ENCODE data around the gene RNF212B.
A peak's percentile ranks its signal among the peaks of the same experiment; 100 is the strongest.
"Not testable (repeated sequence)": the region's sequence is repeated elsewhere in the genome, so short reads cannot be mapped to it uniquely, and the experiment has no call there.

The RNF212B gene, protein sequence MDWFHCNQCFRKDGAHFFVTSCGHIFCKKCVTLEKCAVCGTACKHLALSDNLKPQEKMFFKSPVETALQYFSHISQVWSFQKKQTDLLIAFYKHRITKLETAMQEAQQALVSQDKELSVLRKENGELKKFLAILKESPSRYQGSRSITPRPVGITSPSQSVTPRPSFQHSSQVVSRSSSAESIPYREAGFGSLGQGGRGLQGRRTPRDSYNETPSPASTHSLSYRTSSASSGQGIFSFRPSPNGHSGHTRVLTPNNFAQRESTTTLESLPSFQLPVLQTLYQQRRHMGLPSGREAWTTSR

DNA sequence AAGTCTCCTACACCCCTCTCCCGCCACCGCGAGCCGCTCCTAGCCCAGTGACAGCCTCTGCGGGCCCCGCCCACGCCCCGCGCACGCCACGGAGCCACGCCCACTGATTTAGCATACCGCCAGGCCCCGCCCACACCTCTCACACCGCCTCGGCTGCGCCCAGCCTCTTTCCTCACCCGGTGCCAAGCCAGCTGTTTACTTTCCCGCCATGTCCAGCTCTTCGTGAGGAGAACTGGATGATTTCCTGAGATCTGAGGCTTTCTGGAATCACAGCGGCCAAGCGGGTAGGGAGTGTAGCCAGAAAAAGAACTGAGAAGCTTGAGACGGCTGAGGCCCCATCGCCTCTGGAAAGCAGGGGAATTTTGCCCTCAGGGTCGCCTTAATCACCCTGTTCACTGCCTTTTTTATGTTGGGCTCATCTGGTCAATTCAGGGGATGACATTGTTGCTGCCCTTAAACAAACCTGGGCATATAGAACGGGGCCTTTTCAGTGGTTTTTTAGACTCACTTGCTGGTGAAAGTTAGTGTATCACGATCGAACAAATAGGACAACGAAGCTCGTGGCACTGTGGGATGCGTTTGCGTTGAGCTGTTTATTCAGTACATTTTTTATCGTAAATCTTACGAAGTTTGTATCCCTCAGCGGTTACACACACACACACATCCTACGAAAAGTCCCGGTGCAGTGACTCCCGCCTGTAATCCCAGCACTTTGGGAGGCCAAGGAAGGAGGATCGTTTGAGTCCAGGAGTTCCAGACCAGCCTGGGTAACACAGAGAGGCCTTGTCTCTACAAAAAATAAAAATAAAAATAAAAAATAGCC lies at the start of gene RNF212B:
Gene RNF212B (plus strand): TSS at position 165 of the 823 bp plus-strand sequence. CDS start 2,410 bp downstream, outside the sequence.
- DNase-seq = peak; percentile 67 to 78

DNA sequence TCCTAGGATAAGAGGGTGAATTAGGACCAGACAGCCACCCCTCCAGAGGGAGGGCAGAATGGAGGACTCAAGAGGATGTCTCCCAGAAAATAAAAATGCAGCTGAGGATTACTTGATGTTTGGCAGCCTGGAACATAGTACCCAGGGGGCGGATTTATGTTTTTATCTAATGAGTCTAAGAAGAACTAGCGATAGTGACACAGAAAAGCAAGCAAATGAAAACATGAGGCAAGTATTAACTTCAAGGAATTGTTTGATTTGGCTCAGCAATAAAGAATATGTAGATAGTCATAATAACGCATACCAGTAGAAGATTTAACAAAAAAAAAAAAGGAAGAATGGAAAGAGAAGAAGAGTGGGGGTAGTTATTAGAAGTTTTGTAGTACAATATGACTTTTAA lies 44.3 kb upstream of the RNF212B start:
- DNase-seq = no peak

DNA sequence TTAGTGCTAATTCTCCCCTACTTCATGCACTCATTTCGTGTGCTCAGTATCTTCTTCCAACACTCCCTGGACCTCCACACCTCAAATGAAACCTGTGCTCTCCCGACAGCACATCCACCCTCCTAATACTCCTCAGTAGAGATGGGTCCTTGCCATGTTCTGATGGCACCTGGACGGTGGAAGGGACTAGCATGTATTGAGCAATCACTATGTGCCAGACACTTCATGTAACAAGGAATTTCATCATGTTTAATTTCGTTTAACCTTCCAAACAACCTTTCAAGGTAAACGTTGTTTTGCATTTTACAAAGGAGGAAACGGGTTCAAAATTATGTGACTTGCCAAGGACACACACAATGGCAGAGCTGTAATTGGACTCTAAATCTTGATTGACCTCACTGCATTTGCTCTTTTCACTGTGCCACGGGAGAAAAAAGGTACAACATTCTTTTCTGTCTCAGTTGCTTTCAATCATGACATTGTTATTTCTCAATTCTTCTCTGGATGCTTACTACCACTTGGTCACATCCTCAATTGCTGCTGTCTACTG lies 42.1 kb upstream of the RNF212B start:
- DNase-seq = no peak

DNA sequence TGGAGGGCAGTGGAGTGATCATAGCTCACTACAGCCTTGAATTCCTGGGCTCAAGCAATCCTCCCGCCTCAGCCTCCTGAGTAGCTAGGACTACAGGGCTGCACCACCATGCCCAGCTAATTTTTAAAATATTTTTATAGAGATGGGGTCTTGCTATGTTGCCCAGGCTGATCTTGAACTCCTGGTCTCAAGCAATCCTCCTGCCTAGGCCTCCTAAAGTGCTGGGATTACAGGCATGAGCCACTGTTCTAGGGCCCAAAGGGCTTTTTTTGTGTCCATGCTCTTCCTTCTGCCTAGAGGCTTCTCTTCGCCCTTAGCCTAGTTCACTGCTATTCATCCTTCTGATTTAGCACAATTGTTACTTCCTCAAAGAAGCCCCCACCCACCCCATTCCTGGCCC lies 41.2 kb upstream of the RNF212B start:
- DNase-seq = not testable (repeated sequence)

DNA sequence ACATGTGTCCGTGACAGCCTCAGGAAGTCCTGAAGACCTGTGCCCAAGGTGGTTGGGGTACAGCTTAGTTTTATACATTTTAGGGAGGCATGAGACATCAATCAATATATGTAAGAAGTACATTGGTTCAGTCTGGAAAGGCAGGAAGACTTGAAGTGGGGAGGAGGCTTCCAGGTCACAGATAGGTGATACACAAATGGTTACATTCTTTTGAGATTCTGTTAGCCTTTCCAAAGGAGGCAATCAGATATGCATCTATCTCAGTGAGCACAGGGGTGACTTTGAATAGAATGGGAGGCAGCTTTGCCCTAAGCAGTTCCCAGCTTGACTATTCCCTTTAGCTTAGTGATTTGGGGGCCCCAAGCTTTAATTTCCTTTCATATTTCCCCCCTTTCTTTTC lies 38.6 kb upstream of the RNF212B start:
- DNase-seq = not testable (repeated sequence)

DNA sequence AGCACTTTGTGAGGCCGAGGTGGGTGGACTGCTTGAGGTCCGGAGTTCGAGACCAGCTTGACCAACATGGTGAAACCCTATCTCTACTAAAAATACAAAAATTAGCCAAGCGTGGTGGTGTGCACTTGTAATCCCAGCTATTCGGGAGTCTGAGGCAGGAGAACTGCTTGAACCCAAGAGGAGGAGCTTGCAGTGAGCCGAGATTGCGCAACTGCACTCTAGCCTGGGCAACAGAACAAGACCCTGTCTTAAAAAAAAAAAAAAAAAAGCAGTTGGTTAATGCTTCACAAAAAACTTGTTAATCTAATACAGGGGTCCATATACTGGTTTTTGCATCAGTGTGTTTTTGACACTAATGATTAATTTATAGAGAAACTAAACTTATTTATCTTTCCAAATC lies 35.7 kb upstream of the RNF212B start:
- DNase-seq = no peak

DNA sequence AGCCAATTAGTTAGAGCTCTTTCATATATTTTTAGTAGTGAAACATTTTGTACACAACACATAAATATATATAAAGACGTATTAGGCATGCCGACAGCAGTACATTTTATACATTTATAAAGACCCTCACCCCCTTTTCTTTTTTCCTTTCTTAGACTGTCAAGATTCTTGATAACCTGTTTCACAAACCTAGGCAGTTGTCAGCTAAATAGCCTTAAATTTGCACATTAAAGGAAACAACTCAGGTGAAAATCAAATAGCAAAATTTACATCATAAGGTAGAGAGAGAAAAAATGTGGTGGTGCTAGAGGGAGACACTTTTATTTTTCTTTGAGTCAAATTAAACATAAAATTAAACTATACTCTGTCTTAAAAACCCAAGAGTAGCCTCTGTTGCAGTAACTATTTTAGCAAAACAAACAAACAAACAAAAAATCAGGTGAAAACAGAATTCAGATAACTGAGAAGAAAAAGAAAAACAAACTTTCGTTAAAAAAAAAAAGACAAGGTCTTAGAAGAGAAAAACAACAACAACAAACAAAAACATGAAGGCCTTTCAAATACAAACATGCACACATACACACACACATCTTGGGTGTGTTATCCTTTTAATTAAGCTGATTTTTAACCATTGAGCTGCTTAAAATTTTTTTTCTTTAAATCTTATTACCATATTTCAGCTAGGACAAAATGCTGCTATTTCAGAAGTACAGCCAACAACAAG lies 31.2 kb upstream of the RNF212B start:
- DNase-seq = no peak

DNA sequence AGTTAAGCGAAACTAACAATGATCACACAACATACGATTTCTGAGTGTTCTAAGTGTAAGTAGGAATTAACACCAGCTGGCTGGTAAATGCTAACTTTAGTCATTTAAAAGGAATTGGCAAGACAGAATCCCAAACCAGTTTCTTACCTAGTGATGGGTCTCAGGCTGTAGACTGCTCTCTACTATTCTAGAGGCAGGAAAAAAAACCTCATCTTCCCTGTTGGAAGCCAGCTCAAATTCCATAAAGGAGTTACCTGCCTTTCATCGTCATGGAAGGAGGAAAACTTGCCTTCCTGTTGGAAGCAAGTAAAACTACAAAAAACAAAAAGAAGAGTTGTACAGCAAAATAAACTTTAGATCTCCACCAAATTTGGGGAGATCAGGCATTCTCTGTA lies 30.6 kb upstream of the RNF212B start:
- DNase-seq = no peak

DNA sequence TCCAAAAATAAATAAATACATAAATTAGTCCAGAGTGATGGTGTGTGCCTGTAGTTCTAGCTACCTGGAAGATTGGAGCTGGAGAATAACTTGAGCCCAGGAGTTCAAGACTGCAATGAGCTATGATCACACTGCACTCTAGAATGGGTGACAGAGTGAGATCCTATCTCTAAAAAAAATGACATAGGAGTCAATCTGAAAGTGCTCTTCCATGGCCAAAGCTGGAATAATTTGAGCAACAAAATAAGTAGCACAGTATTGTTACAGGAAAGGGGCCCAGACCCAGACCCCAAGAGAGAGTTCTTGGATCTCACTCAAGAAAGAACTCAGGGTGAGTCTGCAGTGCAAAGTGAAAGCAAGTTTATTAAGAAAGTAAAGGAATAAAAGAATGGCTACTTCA lies 29.4 kb upstream of the RNF212B start:
- DNase-seq = no peak

DNA sequence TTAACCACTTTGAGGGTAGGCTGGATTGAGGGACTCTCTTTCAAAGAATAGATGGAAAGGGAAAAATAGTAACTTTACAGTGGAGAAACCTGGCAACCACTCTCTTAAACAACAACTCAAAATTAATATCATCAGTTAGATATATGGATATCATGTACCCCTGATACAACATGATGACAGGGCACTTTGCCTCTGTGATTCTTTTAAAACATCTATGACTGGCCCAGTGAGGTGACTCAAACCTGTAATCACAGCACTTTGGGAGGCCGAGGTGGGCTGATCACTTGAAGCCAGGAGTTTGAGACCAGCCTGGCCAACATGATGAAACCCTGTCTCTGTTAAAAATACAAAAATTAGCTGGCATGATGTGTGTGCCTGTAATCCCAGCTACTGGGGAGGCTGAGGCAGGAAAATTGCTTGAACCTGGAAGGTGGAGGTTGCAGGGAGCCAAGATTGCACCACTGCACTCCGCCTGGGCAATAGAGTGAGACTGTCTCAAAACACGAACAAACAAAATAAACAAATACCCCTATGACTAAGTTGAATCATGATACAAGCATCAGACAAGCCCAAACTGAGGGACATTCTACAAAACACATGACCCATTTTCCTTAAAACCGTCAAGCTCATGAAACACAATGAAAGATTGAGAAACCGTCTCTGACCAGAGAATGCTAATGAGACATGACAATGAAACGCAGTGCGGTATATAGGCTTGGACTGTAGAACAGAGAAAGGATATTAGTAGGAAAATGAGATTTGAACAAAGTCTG lies 27.9 kb upstream of the RNF212B start:
- DNase-seq = no peak

DNA sequence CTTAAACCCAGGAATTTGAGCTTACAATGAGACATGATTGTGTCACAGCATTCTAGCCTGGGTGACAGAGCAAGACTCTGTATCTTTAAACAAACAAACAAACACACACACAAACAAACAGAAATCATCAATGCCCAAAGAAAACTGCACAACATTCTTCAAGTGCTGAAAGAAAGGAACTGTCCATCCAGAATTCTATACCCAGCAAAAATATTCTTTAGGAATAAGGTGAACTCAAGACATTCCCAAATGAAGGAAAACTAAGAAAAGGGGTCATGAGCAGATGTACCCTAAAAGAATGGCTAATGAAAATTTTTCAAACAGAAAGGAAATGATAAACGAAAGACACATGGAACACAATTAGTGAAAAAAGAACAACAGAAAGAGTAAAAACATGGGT lies 22.3 kb upstream of the RNF212B start:
- DNase-seq = no peak

DNA sequence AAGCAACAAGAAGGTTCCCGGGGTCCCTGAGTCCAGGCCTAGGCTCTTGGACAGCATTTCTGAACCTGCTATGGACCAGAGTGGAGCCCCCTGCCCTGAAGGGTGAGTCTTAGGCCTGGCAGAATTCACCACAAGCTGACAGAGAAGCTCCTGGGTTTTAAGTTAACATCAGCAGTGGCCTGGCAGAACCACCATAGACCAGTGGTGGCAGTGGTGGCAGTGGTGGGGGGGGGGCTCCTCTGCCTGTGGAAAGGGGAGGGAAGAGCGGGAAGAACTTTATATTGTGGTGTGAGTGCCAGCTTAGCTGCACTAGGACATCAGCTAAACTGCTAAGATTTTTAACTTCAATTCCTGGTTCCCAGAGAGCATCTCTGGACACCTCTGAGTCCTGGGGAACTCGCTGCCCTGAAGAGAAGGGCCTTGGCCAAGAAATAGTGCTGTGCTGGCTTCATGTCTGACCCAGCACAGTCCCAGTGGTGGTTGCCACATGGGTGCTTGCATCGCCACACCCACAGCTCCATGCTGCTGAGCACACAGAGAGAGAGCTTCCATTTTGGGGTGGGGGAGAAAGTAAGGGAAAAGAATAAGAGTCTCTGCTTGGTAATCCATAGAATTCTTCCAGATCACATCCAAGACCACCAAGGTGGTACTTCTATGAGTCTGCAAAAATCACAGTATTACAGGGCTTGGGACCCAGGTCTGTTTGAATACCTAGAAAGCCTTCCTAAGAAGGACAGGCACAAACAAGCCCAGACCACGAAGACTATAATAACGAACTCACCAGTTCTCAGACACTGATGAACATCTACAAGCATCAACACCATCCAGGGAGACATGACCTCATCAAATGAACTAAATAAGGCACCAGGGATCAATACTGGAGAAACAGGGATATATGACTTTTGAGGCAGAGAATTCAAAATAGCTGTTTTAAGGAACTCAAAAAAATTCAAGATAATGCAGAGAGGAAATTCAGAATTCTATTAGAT lies 20.4 kb upstream of the RNF212B start:
- DNase-seq = no peak

DNA sequence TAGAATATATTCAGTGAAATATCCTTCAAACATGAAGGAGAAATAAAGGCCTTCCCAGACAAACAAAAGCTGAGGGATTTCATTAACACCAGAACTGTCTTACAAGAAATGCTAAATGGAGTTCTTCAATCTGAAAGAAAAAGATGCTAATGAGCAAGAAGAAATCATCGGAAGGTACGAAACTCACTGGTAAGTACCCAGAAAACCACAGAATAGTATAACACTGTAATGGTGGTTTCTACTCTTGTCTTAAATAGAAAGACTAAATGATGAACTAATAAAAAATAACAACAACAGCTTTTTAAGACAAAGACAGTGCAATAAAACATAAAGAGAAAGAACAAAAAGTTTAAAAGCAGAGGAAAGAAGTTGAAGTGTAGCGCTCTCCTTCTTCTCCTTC lies 18.7 kb upstream of the RNF212B start:
- no peak for DNase-seq

DNA sequence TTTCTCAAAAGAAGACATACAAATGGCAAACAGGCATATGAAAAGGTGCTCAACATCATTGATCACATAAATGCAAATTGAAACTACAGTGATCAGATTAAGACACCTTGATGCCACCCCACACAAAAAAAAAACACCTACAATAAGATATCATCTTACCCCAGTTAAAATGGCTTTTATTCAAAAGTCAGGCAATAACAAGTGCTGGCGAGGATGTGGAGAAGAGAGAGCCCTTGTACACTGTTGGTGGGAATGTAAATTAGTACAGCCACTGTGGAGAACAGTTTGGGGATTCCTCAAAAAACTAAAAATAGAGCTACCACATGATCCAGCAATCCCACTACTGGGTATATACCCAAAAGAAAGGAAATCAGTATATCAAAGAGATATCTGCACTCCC lies 12.8 kb upstream of the RNF212B start:
- DNase-seq = not testable (repeated sequence)

DNA sequence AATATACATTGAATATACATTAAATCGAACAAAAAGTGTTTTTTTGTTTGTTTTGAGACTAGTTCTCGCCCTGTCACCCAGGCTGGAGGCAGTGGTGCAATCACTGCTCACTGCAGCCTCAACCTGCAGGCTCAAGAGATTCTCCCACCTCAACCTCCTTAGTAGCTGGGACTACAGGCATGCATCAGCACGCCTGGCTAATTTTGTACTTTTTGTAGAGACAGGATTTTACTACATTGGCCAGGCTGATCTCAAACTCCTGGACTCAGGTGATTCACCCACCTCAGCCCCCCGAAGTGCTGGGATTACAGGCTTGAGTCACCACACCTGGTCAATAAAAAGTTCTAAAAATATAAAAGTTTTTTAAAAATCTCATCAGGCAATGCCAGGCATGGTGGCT lies 10.2 kb upstream of the RNF212B start:
- DNase-seq = no peak

DNA sequence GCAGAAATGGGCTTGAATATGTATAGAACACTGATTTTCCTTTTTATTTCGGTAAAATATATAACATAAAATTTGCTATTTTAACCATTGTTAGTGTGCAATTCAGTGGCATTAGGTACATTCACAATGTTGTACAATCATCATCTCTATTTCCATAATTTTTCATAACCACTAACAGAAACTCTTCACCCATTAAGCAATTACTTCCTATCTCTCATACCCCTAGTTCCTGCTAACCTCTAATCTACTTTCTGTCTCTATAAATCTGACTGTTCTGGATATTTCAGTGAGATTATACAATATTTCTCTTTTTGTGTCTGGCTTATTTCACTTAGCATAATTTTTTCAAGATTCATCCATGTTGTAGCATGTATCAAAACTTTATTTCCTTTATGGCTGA lies 8.9 kb upstream of the RNF212B start:
- DNase-seq = no peak

DNA sequence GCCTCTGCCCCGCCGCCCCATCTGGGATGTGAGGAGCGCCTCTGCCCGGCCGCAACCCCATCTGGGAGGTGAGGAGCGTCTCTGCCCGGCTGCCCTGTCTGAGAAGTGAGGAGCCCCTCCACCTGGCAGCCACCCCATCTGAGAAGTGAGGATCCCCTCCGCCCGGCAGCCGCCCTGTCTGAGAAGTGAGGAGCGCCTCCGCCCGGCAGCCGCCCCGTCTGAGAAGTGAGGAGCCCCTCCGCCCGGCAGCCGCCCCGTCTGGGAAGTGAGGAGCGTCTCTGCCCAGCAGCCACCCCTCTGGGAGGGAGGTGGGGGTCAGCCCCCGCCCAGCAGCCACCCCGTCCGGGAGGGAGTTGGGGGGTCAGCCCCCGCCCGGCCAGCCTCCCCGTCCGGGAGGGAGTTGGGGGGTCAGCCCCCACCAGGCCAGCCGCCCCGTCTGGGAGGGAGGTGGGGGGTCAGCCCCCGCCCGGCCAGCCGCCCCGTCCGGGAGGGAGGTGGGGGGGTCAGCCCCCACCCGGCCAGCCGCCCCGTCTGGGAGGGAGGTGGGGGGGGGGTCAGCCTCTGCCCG lies 5.4 kb upstream of the RNF212B start:
- DNase-seq = not testable (repeated sequence)

DNA sequence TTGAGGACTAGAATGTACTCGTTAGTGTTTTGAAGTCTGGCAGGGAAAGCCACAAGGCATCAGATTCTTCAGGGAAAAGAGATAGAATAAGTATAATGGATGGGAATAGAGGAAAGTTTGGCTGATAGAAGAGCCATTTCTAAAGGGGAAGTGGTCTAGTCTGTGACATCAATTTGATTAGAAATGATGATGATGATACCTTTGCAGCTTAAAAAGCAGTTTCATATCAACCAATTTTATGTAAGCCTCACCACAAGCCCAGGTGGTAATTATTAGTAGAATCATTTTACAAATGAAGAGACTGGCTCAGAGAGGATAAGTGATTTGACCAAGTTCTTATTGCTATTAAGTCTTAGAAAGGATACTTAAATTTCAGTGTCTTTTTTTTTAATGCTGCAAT lies 2.9 kb downstream of the RNF212B start:
- no peak for DNase-seq

DNA sequence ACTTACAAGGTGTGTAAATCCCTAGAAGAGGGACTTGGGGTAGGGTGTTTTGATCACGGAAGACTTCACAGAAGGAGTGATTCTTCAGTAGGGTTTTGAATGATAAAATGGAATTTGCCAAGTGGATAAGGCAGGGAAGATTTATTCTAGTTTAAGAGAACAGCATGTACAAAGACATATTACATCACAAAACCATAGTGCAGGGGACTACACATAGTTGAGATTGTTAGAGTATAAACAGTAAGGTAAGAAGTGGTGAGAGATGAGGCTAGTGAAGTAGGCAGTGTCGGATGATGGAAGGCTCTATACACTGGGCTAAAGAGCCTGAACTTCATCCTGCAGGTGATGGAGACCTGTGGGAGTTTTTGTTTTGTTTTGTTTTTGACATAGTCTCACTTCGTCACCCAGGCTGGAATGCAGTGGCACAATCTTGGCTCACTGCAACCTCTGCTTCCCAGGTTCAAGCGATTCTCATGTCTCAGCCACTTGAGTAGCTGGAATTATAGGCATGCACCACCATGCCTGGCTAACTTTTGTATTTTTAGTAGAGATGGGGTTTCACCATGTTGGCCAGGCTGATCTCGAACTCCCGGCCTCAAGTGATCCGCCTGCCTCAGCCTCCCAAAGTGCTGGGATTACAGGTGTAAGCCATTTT lies 3.5 kb downstream of the RNF212B start:
- not testable (repeated sequence) for DNase-seq

DNA sequence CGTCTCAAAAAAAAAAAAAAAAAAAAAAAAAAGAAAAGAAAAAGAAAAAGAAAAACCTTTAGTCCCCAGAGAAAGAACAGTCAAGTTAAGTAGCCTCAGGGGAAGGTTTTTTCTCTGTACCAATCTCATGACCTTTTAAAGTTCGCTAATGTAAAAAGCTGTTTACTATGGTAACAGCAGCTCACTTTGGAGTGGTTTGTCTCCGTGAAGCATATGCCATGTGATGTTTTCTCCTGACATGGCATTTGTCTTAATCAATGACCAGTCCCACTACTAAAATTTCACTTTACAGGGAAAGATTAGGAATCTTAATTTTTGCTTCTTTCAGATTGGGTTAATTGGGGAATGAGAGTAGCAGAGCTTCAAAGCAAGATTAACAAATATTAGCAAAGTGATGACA lies 4.3 kb downstream of the RNF212B start:
- DNase-seq = no peak

Measured in CD4-positive, alpha-beta T cell treated with Interleukin-1 beta for 1 hour (primary cell).